Stimulated activated CD4-positive, alpha-beta T cell treated with anti-CD3 and anti-CD28 coated beads, Interleukin-1b, Interleukin-23, amount 100 ng/mL, for 4 hours (primary cell): ENCODE data around the gene NEDD4.
"Not testable (repeated sequence)": the region's sequence is repeated elsewhere in the genome, so short reads cannot be mapped to it uniquely, and the experiment has no call there.

Experiments used
- DNase-seq, 2 donors: peaks; one replicate each; pipeline ENCODE4 v3.0.0-alpha.2; 2020; ENCODE audit warnings: low read depth in 2 of 2

NEDD4 gene

DNA sequence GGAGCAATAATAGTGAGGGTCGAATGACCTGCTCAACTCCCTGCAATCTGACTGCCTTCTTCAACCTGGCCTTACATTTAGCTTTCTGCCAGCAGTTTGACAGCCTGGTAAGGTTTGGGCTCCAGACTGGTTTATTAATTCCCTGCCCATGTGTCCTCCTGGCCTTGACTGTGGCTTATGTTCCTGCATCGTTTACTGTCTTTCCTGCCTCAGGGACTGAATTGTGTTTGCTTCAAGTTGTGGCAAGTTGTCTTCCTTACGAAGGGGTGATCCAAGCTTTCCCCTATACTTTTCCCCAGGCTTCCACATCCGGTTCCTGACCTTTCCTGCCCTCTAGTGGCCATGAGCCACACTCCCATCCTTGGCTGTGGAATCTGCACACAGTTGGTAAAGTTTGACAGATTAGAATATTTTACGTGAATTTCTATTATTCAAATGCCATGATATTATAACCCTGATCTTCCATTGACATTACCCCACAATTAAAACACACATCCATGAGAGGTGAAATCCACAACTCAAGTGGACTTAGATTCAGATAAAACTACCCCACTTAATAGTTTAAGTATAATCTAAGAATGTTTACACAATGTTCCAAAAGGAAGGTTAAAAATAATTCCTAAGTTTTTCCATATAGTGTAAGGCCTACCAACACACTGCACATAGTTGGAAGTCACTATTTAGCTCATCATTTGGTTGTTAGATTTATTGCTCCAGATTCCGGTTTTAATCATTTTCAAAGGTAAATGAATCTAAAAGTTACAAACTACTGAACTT, 95.7 kb downstream of the NEDD4 start:
- no peak for DNase-seq

DNA sequence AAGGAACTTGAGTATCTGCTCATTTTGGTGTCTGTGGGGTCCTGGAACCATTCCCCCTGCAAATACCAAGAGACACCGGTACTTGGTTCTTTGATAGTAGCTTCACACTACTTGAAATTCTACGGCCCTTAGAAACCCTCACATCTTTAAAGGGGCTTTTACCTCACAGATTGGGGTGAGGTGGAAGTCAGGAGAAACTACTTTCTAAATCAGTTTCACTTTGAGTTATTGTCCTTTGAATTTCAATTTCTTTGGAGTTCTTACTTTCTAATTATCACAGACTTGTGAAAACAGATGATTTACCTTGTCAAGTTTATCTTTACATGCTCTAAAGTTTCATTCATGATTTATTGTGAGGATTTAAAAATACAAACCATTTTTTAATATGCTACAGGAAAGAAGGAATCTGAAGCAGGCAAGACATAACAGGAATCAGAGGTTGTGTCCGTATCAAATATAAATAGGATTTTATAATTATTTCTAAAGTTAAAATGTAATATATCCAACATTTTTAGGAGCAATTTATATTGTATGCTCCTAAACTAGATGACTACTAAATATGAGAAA, 98.9 kb downstream of the NEDD4 start:
- no peak for DNase-seq

DNA sequence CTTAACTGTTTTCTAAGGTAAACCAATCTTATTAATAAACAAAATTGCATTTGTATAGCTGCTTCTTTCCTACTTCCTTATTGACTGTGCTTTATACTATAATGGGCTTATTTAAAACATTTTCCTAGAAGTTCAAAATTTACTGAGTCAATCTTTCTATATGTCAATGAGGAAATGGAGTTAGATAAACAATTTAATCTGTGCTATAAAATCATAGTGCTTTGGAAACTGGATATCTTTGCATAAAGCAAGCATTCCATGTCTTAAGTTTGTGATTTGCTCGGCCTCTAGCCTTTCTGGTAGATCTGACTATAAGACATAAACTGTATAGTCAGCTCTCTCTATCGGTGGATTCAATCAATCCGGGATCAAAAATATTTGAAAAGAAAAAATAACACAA, 99.6 kb downstream of the NEDD4 start:
- no peak for DNase-seq

DNA sequence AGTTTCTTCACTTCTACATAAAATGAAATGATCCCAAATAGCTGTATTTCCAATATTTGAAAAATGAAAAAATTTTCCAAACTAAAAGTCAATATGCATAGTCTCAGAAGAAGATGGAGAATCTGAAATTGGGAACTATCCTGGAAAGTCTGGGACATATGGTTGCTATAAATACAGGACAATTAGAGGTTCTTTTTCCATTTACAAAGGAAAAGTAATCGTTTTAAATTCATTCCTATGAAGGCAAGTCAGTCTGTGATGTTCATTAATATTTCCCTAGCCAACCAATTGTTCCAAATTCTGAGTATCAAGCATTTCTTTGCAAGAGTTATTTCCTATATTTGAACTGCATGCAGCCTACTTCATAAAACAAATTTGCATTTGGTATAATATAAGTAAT, 102.2 kb downstream of the NEDD4 start:
- DNase-seq: no peak

DNA sequence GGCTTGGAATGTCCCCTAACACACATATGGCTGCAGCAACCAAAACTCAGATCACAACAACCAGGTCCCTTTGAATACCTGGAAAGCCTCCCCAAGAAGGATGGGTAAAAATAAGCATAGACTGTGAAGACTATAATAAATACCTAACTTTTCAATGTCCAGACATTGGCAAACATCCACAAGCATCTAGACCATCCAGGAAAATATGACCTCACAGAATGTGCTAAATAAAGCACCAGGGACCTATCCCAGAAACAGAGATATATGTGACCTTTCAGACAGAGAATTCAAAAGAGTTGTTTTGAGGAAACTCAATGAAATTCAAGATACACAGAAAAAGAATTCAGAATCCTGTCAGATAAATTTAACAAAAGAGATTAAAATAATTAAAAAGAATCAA, 109.2 kb downstream of the NEDD4 start:
- DNase-seq: no peak

DNA sequence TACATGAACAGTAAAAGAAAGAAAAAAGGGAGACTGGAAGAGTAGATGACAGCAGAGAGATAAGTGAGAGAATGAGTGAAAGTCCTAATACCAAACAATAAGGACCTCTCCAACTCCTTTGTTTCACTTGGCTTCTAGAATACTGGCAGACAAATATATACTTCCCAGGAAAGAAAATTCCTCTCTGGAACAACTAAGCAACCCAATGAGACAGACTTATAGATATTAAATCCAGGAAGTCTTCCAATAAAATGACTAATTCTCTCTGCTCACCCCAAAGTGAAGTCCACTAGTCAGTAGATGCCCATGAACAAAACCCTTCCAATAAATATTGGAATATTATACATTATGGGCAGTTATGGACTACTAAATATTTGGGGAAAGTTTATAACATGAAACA, 114.2 kb downstream of the NEDD4 start:
- DNase-seq: no peak

DNA sequence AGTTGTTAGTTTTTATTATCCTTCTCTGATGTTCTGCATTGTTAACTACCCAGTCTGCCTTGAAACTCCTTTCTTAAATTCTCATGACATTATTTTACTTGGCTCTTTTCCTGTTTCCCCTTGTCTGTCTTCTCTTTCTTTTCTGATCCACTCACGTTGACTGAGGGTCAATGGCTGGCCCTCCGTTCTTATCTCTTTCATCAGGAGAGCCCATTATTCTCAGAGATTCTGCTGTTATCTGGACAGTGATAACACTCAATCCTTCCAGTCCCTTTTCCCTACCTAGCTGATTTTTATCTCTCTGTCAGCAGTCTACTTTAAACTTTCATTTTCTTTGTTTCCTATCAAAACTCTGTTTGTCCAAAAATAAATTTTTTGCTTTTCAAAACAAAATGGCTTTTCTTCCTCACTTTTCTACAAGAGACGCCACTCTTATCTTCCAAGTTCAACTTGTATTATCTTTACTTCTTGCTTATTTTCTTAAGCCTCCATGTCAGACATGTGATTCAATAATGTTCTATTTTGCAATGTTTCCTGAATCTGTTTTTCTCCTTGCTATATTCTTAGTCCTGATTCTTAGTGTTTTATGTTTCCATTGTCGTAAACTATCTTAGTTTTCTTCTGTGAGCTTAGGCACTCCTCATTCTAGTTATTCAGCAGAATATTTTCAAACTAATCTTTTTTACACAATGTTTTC, 120.2 kb downstream of the NEDD4 start:
- DNase-seq: no peak

DNA sequence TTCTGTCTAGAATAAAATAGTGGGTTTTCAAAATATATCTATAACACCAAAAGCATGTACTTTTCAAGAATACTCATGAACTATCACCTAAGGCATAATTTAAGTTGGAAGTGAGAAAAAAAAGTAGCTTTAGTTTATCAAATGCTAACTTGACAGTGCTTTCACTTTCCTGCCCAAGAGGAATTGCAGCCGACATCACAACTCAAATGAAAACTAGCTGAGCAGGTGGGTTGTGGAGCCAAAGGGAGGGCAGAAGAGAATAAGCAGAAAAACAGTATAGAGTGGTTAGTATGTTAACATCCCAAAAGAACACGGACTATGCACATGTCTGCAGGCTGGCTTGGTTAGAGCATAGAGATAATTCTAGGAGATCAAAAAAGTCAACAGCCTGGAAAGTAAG, 120.9 kb downstream of the NEDD4 start:
- no peak for DNase-seq

DNA sequence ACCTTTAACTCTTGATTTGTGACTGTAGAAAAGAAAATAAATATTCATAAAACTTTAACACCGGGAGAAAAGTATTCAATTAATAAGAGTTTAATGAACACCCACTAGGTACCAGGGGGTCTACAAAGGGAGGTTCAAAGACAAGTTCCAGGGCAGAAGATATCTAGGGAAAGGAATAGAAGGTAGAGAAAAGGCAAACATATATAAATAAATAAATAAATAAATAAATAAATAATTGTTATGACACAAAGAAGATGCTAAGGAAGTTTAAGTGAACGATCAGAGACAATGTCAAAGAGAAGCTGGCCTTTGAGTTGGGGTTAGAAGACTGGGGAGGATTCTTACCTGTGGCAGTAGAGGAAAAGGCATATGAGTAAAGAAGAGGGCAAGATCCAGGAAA, 123.8 kb downstream of the NEDD4 start:
- no peak for DNase-seq

DNA sequence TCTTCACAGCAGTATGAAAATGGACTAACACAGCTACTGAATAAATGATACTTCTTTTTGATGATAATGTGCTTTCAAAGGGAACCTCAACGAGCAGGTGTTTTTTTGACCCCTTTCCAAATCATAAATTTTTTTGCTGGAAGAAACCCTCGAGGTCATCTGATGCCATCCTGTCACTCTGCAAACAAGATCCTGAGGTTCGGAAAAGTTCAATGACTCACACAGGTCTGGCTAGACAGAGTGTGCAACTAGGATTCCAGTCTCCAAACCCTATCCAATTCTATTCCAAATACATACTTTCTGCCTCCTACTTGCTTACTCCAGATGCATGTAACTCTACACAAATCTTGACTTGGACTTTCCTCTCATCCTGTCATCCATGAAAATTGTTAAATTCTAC, 124.7 kb downstream of the NEDD4 start:
- no peak for DNase-seq

DNA sequence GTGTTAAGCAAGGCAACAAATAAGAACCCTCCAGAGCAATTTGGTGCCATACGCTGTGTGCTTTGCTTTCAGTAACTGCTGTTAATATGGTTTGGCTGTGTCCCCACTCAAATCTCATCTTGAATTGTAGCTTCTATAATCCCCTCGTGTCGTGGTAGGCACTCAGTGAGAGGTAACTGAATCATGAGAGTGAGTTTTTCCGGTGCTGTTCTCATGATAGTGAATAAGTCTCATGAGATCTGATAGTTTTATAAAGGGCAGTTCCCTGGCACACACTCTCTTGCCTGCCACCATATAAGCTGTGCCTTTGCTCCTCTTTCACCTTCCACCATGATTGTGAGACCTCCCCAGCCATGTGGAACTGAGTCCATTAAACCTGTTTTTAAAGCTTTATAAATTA, 125.1 kb downstream of the NEDD4 start:
- not testable (repeated sequence) for DNase-seq

DNA sequence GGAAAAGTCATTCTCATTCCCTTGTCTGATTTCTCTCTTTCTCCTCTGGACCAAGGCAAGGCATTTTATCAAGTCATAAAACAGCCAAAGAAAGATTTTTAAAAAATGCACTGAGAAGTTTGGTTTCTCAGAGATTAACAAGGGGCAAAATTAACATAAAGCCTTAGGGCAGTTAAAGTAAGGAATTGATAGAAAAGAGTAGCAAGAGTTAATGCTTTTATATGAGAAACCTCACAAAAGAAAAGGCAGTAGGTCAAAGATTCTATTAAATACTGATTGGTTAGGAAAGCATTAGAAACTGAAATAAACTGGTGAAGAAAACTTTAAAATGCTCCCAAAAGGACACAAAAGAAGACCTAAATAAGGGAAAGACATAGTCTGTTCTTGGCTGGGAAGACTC, 129.5 kb downstream of the NEDD4 start:
- no peak for DNase-seq

DNA sequence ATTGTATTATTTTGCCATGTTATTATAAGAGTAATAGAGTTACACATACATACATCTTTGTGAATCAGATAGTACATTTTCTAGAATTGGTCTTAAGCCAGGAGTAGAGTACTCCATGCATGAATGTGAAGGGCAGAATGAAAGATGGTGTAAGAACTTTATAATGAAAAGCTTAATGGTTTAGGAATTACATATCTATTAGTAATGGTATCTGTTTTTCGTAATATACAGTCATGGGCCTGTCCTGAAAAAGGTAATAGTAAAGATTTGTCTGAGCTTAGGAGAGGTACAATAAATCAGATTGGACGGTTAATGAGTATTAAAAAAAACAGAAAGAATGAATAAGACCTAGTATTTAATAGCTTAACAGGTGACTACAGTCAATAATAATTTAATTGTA, 132.3 kb downstream of the NEDD4 start:
- no peak for DNase-seq

DNA sequence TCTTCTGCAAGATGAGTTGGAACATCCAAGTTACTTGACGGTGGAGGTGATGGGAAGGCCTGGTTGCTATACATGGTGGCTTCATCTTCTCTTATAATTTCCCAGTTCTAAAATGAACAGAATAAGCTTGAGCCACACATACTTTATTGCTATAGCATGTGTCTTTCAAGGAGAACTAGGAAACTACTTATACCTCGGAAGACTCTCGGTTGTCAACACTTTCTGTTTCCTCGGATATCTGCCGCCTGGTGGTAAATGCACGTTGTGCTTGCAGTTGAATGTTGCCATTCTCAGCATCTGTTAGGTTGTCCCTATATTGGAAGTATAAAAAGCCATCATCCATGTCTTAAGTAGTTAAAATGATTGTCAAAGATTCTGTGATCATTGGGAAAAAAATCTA, 132.9 kb downstream of the NEDD4 start:
- no peak for DNase-seq

DNA sequence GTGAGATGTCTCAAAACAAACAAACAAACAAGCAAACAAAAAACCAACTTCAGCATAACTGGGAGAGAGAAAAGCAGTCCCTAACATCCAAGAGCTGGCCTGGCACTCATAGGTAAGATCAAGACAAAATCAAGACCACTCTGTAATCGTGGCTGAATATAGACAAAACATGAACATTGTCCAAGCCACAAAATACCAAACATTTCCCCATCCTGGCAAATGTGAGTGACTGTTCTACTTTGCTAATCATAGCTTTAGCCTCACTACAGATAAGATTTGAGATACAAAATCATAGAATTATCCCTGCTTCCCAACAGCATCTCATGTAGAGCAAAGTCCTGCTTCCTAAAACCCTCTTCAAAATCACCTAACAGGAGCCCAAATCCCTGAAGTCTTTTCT, 133.7 kb downstream of the NEDD4 start:
- no peak for DNase-seq

DNA sequence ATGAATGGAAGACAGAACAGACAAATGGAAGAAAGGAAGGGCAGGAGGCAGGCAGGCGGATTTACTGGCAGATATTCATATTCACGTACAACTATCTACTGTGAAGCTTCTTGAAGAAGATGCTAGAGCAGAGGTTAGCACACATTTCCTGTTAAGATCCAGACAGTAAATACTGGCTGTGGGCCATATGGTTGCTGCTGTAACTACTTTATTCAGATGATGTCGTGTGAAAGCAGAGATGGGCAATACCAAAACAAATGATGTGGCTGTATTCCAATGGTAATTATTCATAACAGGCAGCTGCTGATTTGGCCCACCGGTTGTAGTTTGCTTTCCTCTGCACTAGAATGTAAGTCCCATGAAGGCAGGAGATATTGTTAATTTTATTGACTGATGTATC, 134.8 kb downstream of the NEDD4 start:
- DNase-seq: no peak

DNA sequence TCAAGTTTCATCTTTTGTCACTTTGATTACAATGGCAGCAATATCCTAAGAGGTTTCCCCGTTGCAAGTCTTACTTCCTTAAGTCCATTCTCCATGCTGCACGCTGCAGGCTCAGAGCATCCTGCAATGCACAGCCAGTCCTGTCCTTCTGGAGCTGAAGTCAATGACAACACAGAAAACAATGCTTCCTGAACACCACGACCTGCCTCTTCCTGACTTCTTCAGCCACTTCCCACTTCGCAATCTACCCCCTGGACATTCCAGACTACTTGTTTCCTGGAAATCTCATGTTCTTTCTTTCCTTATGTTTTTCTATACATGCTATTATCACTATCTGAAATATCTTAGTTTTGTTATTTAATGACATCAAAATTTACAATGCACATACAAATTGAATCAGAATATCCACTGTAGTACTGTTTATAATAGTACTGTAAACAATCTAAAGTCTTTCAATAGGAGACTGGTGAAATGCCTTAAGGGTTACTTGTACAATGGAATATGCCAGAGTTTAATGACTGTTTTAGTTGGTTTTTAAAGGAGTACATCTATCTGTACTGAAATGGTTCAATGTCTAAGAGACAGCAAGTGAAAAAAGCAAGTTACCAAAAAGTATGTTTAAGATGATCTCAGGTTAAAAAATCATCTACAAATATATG, 136.8 kb downstream of the NEDD4 start:
- no peak for DNase-seq

DNA sequence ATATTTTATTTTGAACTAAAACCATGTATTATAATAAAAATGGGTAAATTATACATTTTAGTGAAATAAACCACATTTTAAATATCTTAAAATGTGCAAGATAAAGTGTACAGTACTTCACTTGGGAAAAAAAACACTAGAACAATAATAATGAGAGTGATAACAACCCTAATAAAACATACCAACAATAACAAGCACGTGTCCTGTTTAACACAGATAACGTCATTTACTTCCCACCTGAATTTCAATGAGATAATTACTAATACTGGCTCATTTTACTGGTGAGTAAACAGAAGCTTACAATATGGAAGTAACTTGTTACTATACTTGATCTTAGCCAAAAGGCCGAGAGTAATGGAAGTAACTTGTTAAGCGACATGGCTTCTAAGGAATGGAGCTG, 140.3 kb downstream of the NEDD4 start:
- no peak for DNase-seq

DNA sequence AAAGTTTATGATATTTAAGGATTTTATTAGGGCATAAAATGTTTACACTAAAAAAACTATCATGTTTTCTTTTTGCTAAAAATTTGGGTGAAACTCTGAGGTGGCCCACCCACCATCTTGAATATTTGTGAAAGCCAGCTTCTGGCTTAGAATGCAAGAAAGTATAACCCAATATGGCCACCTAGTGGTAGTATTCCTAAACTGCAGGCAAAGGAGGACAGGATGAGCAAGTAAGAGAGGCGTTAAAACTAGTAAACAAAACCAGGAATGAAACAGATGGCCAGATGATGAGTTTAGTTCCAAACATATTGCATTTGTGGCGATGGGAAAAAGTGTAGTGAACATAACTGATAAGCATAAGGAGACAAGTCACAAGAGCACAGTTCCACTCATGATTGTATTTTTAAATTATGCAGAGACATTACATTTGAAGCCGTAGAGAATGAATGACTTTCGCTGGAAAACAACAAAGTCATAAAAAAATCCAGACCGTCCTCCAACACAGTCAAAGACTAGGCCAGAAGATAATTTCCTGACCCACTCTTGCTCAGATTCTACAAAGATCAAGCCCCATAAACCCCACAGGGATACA, 147.2 kb downstream of the NEDD4 start:
- peak in 1 of 2 donors; percentile 42 for DNase-seq

DNA sequence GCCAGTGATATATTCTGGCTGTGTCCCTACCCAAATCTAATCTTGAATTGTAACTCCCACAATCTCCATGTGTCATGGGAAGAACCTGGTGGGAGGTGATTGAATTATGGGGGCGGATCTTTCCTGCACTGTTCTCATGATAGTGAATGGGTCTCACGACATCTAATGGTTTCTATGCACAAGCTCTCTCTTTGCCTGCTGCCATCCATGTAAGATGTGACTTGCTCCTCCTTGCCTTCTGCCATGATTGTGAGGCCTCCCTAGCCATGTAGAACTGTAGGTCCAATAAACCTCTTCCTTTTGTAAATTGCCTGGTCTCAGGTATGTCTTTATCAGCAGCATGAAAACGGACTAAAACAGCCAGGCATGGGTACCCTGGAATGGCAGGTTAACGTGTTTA, 150.5 kb downstream of the NEDD4 start:
- DNase-seq: not testable (repeated sequence)

DNA sequence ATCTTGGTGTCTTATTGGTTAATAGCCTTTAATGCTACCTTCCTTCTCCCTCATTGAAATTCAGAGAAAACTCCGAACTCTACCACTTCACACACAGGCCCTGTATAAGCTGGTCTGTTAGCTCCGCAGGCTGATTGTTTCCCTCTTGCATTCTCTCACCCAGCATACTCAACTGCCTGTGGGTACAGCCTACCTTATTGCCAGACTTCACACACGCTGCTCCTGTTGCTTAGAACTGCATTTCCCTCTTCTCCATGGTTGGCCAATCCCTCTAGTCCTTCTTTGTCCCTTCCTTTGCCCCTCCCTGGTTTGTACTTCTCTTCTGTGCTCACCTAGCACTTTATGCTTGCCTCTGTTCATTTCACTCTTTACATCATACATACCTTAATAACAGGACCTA, 157.5 kb downstream of the NEDD4 start:
- DNase-seq: no peak

DNA sequence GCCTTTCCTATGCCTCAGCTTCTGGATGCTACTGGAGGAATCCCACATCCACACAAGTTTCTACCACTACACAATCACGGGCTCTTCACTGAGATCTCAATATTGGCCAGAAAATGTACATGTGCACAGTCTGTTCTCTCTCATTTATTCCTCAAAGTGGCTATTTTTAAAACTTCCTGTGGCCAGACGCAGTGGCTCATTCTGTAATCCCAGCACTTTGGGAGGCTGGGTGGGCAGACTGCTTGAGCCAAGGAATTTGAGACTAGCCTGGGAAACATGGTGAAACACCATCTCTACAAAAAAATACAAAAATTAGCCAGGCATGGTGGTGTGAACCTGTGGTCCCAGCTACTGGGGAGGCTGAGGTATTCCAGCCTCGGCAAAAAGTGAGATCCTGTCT, 159.1 kb downstream of the NEDD4 start:
- no peak for DNase-seq
